IMR-90 (cell line): ENCODE results near the gene NDNF. TPM values are rescaled to one million over a fixed set of nuclear protein-coding genes. Genes with fewer than 3 reads are reported as not detected.

Experiments
- ATAC-seq: fragments of 200-7000 bp; cut with Tn5 transposase; 2 replicates; pipeline ENCODE4 v1.9.1; 2020; ENCODE audit warnings: low read depth, mild to moderate bottlenecking, moderate library complexity
- BruUV-seq: library from RNA; stranded (reverse); fragments of 400-500 nt; replicated peaks from 2 replicates; lab custom pipeline; 2021; lab: Mats Ljungman, UMichigan
- CTCF ChIA-PET: fragments of 300-600 bp; formaldehyde crosslinking; extraction: SDS; loops from one replicate; lab custom pipeline; 2021; ENCODE audit warnings: antibody characterized with exemption; lab: Yijun Ruan, JAX
- POLR2A ChIA-PET: fragments of 300-600 bp; sonication (Branson Sonifier 250); formaldehyde crosslinking; loops from one replicate; lab custom pipeline; 2022; ENCODE audit warnings: antibody characterized with exemption; ENCODE audit not compliant: unreplicated experiment; lab: Charles Lee
- DNase-seq: peaks from one replicate; pipeline ENCODE4 v3.0.0; 2013
- H2AFZ ChIP-seq: replicated peaks from 2 replicates; pipeline ENCODE3; 2013; ENCODE audit warnings: low read length, mild to moderate bottlenecking; ENCODE audit not compliant: poor library complexity
- H2AK5ac ChIP-seq: 2 replicates; pipeline ENCODE4 v1.6.1; 2013; ENCODE audit warnings: low read depth, low read length, inconsistent platforms
- H2AK9ac ChIP-seq: replicated peaks from 2 replicates; pipeline ENCODE3; 2013; ENCODE audit warnings: mild to moderate bottlenecking, low read depth, low read length, moderate library complexity; ENCODE audit not compliant: poor library complexity
- H2BK120ac ChIP-seq: 2 replicates; pipeline ENCODE4 v1.6.1; 2013; ENCODE audit warnings: low read depth, low read length, inconsistent platforms
- H2BK15ac ChIP-seq: 3 replicates; pipeline ENCODE4 v1.6.1; 2013; ENCODE audit warnings: low read depth, low read length, inconsistent platforms
- H2BK20ac ChIP-seq: 2 replicates; pipeline ENCODE4 v1.6.1; 2013; ENCODE audit warnings: low read depth, mild to moderate bottlenecking, inconsistent platforms, low read length, moderate library complexity
- H2BK5ac ChIP-seq: 2 replicates; pipeline ENCODE4 v1.6.1; 2013; ENCODE audit warnings: mild to moderate bottlenecking, low read depth, low read length, inconsistent platforms; ENCODE audit not compliant: poor library complexity, severe bottlenecking
- H3K14ac ChIP-seq: replicated peaks from 2 replicates; pipeline ENCODE4 v1.6.1; 2013; ENCODE audit warnings: low read depth, low read length, inconsistent platforms
- H3K18ac ChIP-seq: 2 replicates; pipeline ENCODE4 v1.6.1; 2013; ENCODE audit warnings: low read depth, low read length, control low read depth
- H3K23ac ChIP-seq: 2 replicates; pipeline ENCODE4 v1.6.1; 2013; ENCODE audit warnings: low read depth, low read length, inconsistent platforms
- H3K27ac ChIP-seq: 2 replicates; pipeline ENCODE4 v1.5.1; 2013; ENCODE audit warnings: mild to moderate bottlenecking, control low read depth, low read length; ENCODE audit not compliant: insufficient read depth
- H3K27me3 ChIP-seq: 2 replicates; pipeline ENCODE4 v1.6.1; 2013; ENCODE audit warnings: low read length; ENCODE audit not compliant: control insufficient read depth, insufficient read depth
- H3K36me3 ChIP-seq: 2 replicates; pipeline ENCODE4 v1.6.1; 2013; ENCODE audit warnings: low read length, mixed read lengths; ENCODE audit not compliant: control insufficient read depth, insufficient read depth
- H3K4ac ChIP-seq: 2 replicates; pipeline ENCODE4 v1.6.1; 2013; ENCODE audit warnings: low read depth, low read length, inconsistent platforms
- H3K4me1 ChIP-seq: 2 replicates; pipeline ENCODE4 v1.6.1; 2013; ENCODE audit warnings: low read length, mixed read lengths; ENCODE audit not compliant: control insufficient read depth, insufficient read depth
- H3K4me2 ChIP-seq: 2 replicates; pipeline ENCODE4 v1.6.1; 2013; ENCODE audit warnings: low read depth, mild to moderate bottlenecking, control low read depth, low read length, moderate library complexity
- H3K4me3 ChIP-seq: 2 replicates; pipeline ENCODE4 v1.5.1; 2013; ENCODE audit warnings: low read depth, mild to moderate bottlenecking, control low read depth, low read length, moderate library complexity; ENCODE audit not compliant: insufficient read depth
- H3K56ac ChIP-seq: 2 replicates; pipeline ENCODE4 v1.6.1; 2013; ENCODE audit warnings: low read length, inconsistent platforms; ENCODE audit not compliant: insufficient read depth; ENCODE audit errors: extremely low read depth
- H3K79me1 ChIP-seq, 2 experiments: 2 replicates each; pipeline ENCODE4 v1.6.1; 2013; ENCODE audit warnings: low read length in 2 of 2, inconsistent platforms in 1 of 2, low read depth in 1 of 2
- H3K9ac ChIP-seq: 2 replicates; pipeline ENCODE4 v1.6.1; 2013; ENCODE audit warnings: low read depth, low read length, control low read depth
- H3K9me1 ChIP-seq: 2 replicates; pipeline ENCODE4 v1.6.1; 2013; ENCODE audit warnings: low read length, inconsistent platforms; ENCODE audit not compliant: insufficient read depth
- H3K9me3 ChIP-seq: 2 replicates; pipeline ENCODE4 v1.6.1; 2013; ENCODE audit warnings: low read length; ENCODE audit not compliant: control insufficient read depth, insufficient read depth
- H4K20me1 ChIP-seq: 2 replicates; pipeline ENCODE4 v1.6.1; 2013; ENCODE audit warnings: low read length, inconsistent platforms; ENCODE audit not compliant: insufficient read depth
- H4K5ac ChIP-seq: 2 replicates; pipeline ENCODE4 v1.6.1; 2013; ENCODE audit warnings: mild to moderate bottlenecking, low read depth, low read length, control low read depth
- H4K8ac ChIP-seq, 2 experiments: 2 replicates each; pipeline ENCODE4 v1.6.1; 2013; ENCODE audit warnings: low read depth in 2 of 2, low read length in 2 of 2, control low read depth in 1 of 2, inconsistent platforms in 1 of 2
- H4K91ac ChIP-seq: 2 replicates; pipeline ENCODE4 v1.6.1; 2013; ENCODE audit warnings: low read depth, low read length, inconsistent platforms; ENCODE audit not compliant: insufficient read depth
- BHLHE40 ChIP-seq: fragments of 150-350 bp; IDR thresholded peaks from 2 replicates; pipeline ENCODE4 v1.6.1; 2016; ENCODE audit warnings: mild to moderate bottlenecking, low read depth, low read length
- CEBPB ChIP-seq: IDR thresholded peaks from 2 replicates; pipeline ENCODE4 v1.6.1; 2012; ENCODE audit warnings: low read depth, low read length, improper control_type of control experiment
- CHD1 ChIP-seq: IDR thresholded peaks from 2 replicates; pipeline ENCODE4 v1.6.1; 2012; ENCODE audit warnings: low read depth, low read length, improper control_type of control experiment
- CTCF ChIP-seq: conservative IDR thresholded peaks from 2 replicates; pipeline ENCODE4 v1.5.1; 2012; ENCODE audit warnings: mild to moderate bottlenecking, low read depth, low read length, improper control_type of control experiment
- FOS ChIP-seq: fragments of 150-350 bp; IDR thresholded peaks from 2 replicates; pipeline ENCODE4 v1.6.1; 2016; ENCODE audit warnings: low read depth, low read length
- MAFK ChIP-seq: IDR thresholded peaks from 2 replicates; pipeline ENCODE4 v1.6.1; 2012; ENCODE audit warnings: low read depth, low read length, improper control_type of control experiment
- MAZ ChIP-seq: IDR thresholded peaks from 2 replicates; pipeline ENCODE4 v1.6.1; 2012; ENCODE audit warnings: low read depth, mild to moderate bottlenecking, low read length, improper control_type of control experiment, moderate library complexity, borderline replicate concordance
- MXI1 ChIP-seq: IDR thresholded peaks from 2 replicates; pipeline ENCODE4 v1.6.1; 2012; ENCODE audit warnings: low read depth, mild to moderate bottlenecking, low read length, moderate library complexity, borderline replicate concordance
- NFE2L2 ChIP-seq: fragments of 150-350 bp; IDR thresholded peaks from 2 replicates; pipeline ENCODE4 v1.6.1; 2016; ENCODE audit warnings: low read depth, mild to moderate bottlenecking, low read length
- POLR2A ChIP-seq: IDR thresholded peaks from 2 replicates; pipeline ENCODE4 v1.6.1; 2012; ENCODE audit warnings: mild to moderate bottlenecking, low read depth, low read length
- RAD21 ChIP-seq: IDR thresholded peaks from 2 replicates; pipeline ENCODE4 v1.6.1; 2012; ENCODE audit warnings: low read length, improper control_type of control experiment
- RCOR1 ChIP-seq: IDR thresholded peaks from 2 replicates; pipeline ENCODE4 v1.6.1; 2012; ENCODE audit warnings: mild to moderate bottlenecking, low read length, improper control_type of control experiment; ENCODE audit not compliant: insufficient replicate concordance
- RFX5 ChIP-seq: IDR thresholded peaks from 2 replicates; pipeline ENCODE4 v1.8.0; 2012; ENCODE audit warnings: low read depth, mild to moderate bottlenecking, low read length, moderate library complexity
- SMC3 ChIP-seq: fragments of 150-350 bp; IDR thresholded peaks from 2 replicates; pipeline ENCODE4 v1.6.1; 2016; ENCODE audit warnings: low read depth, mild to moderate bottlenecking, antibody characterized with exemption, low read length, moderate library complexity
- WGBS, 2 experiments: methylation state at CpG; one replicate each; pipeline versions ENCODE4 v1.1.5 to v1.1.7; 2013; ENCODE audit warnings: missing lambda C conversion rate in 2 of 2; ENCODE audit not compliant: insufficient read length in 1 of 2; ENCODE audit errors: extremely low coverage in 2 of 2; 5-methylcytosine and 5-hydroxymethylcytosine counted together
- dilution Hi-C: fragments of 300-500 bp; cut with HindIII; formaldehyde crosslinking; loops from one replicate; pipeline ENCODE4 v1.14.3; 2018; ENCODE audit warnings: low sequenced_read_pairs; ENCODE audit not compliant: unreplicated experiment
- in situ Hi-C: fragments of 300-500 bp; cut with MboI; formaldehyde crosslinking; loops from 3 replicates; pipeline ENCODE4 v1.14.3; 2019; ENCODE audit warnings: low sequenced_read_pairs, inconsistent platforms, mixed read lengths
- intact Hi-C: fragments of 100-400 bp; cut with micrococcal nuclease; formaldehyde crosslinking; loops from 2 replicates; pipeline ENCODE4 v1.10.0; 2022
- polyA plus RNA-seq, 3 experiments: library from polyadenylated mRNA; depleted of rRNA; stranded (reverse); fragments of >200 nt; gene quantifications; 2 replicates each; pipeline ENCODE4 v1.2.3, GENCODE V29; 2012; ENCODE audit warnings: low replicate concordance in 1 of 3
- total RNA-seq: library from RNA; depleted of rRNA; stranded (reverse); fragments of >200 nt; gene quantifications from 2 replicates; pipeline ENCODE4 v1.2.3, GENCODE V29; 2012
- TF ChIP-seq, protein P1 (sequence below): fragments of 150-350 bp; IDR thresholded peaks from 2 replicates; pipeline ENCODE4 v1.6.1; 2017; ENCODE audit warnings: mild to moderate bottlenecking, antibody characterized with exemption, low read length, low read depth
- TF ChIP-seq, protein P2 (sequence below): fragments of 150-350 bp; IDR thresholded peaks from 2 replicates; pipeline ENCODE4 v1.6.1; 2016; ENCODE audit warnings: low read depth, mild to moderate bottlenecking, low read length, moderate library complexity, borderline replicate concordance

The NDNF gene
- total and polyA plus RNA-seq, 2 of the 4 experiments (the other 2 are of a cell fraction), result under 0.01 TPM; not detected in 1

- Histone ChIP-seq H2BK20ac (no peak overlapping the region), H4K91ac (no peak overlapping the region), H3K9ac (no peak overlapping the region), H3K4me1 (no peaks in the 10 kb centered on the region), H3K36me3 (no peaks in the 10 kb centered on the region), H2AK5ac (no peak overlapping the region), H2BK120ac (no peak overlapping the region), H2BK5ac (no peak overlapping the region), H3K79me1 (no peaks in the 10 kb centered on the region), H3K27ac (no peak overlapping the region), H3K4me2 (no peak overlapping the region), H3K4me3 (no peak overlapping the region), H4K20me1 (no peaks in the 10 kb centered on the region), H4K5ac (no peak overlapping the region), H3K23ac (no peak overlapping the region), H3K14ac (no peak overlapping the region), H3K56ac (no peak overlapping the region), H2AK9ac (no peak overlapping the region), H3K27me3 (peaks cover 4% of the 10 kb centered on the region; the same call in 1 of the 2 replicates), H3K9me3 (no peaks in the 10 kb centered on the region), H3K18ac (no peak overlapping the region), H3K9me1 (no peaks in the 10 kb centered on the region), H2BK15ac (no peak overlapping the region), H2AFZ (no peak overlapping the region), H4K8ac (no peak overlapping the region), H3K4ac (no peak overlapping the region)
- CTCF ChIA-PET, result no interaction called here
- no peak for TF ChIP-seq NFE2L2
- TF ChIP-seq MAZ, result no peak
- no peak for TF ChIP-seq BHLHE40
- no peak for TF ChIP-seq FOS
- TF ChIP-seq MAFK, result no peak
- TF ChIP-seq, protein P1, sequence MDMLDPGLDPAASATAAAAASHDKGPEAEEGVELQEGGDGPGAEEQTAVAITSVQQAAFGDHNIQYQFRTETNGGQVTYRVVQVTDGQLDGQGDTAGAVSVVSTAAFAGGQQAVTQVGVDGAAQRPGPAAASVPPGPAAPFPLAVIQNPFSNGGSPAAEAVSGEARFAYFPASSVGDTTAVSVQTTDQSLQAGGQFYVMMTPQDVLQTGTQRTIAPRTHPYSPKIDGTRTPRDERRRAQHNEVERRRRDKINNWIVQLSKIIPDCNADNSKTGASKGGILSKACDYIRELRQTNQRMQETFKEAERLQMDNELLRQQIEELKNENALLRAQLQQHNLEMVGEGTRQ, result no peak
- TF ChIP-seq RCOR1, result no peak
- TF ChIP-seq, protein P2, sequence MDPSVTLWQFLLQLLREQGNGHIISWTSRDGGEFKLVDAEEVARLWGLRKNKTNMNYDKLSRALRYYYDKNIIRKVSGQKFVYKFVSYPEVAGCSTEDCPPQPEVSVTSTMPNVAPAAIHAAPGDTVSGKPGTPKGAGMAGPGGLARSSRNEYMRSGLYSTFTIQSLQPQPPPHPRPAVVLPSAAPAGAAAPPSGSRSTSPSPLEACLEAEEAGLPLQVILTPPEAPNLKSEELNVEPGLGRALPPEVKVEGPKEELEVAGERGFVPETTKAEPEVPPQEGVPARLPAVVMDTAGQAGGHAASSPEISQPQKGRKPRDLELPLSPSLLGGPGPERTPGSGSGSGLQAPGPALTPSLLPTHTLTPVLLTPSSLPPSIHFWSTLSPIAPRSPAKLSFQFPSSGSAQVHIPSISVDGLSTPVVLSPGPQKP, result no peak
- TF ChIP-seq CTCF, result no peak
- no peak for TF ChIP-seq MXI1
- no peak for TF ChIP-seq POLR2A
- TF ChIP-seq RFX5, result no peak
- TF ChIP-seq CEBPB, result no peak
- TF ChIP-seq RAD21, result no peak
- TF ChIP-seq SMC3, result no peak
- no peak for TF ChIP-seq CHD1
- POLR2A ChIA-PET, result no interaction called here
- BruUV-seq, result no TSS peak
- in situ Hi-C loops, result no loop called here
- no CpG with 5 or more reads among the region's 2 CpGs for WGBS, 2 experiments
- ATAC-seq, result no peak
- dilution Hi-C loops, result no loop called here
- DNase-seq, result no peak
- intact Hi-C loops, result no loop called here
Observed at GRCh38 chr4:121118344-121118743, 46.0 kb upstream of the NDNF start.
